Measurements from ENCODE around the gene PIK3R2. TPM values are rescaled to one million over a fixed set of nuclear protein-coding genes. Genes with fewer than 3 reads are reported as not detected.

Gene PIK3R2
- total RNA-seq, 4 donors from 2014 or later: 30.5 to 135 (median 31.2) TPM

- H3K4me1 ChIP-seq: peaks cover 14 to 27% (median 25%) of the 10 kb centered on the region in 4 donors
- TF ChIP-seq POLR2AphosphoS5 (IDR thresholded peaks at IDR 0.05) (no peak), POLR2A (IDR thresholded peaks at IDR 0.05) (no peak), EP300 (IDR thresholded peaks at IDR 0.05; ENCODE audit: low read depth) (no peak), CTCF (IDR thresholded peaks at IDR 0.05) (no peak)
- no peak overlapping the region for H3K27ac ChIP-seq
- no peak overlapping the region for H3K4me3 ChIP-seq
- WGBS, 2 donors (ENCODE audit: low coverage in 1 of 2): 92 to 94% methylated on average over 2 to 6 of the region's 6 CpGs
- peaks cover 0 to 6% (median 0%) of the 10 kb centered on the region in 4 donors for H3K36me3 ChIP-seq
- no peaks in the 10 kb centered on the region for H3K9me3 ChIP-seq
- in situ Hi-C loops (cut with MboI; ENCODE audit: low pct_ligation_motif_present in 1 of 4, low pct_unique_long_range_greater_than_20kb in 1 of 4, low sequenced_read_pairs in 3 of 4): no loop called here
- H3K27me3 ChIP-seq: no peaks in the 10 kb centered on the region
- no peak for DNase-seq
- intact Hi-C loops (cut with DNase I; ENCODE audit: low total_unique reads): no loop called here
Measured at GRCh38 chr19:18198374-18198773, 45.4 kb downstream of the PIK3R2 start.

- H3K36me3 ChIP-seq: peaks cover 0 to 6% (median 0%) of the 10 kb centered on the region in 4 donors
- in situ Hi-C loops (cut with MboI; ENCODE audit: low pct_ligation_motif_present in 1 of 4, low pct_unique_long_range_greater_than_20kb in 1 of 4, low sequenced_read_pairs in 3 of 4): loop anchor here in 1 of 4 donors (25.0 kb wide), 1 partner anchor 135 kb away; the partner anchor contains the start of gene PGPEP1
- peaks cover 0 to 27% (median 23%) of the 10 kb centered on the region in 4 donors for H3K4me1 ChIP-seq
- H3K4me3 ChIP-seq: no peak overlapping the region
- peak overlapping the region in 1 of 4 donors; percentile 90 for H3K27ac ChIP-seq
- 86% methylated on average over 24 of the region's 24 CpGs; no CpG with 5 or more reads in 1 of the 2 donors for WGBS, 2 donors (ENCODE audit: low coverage in 1 of 2)
- no peaks in the 10 kb centered on the region for H3K27me3 ChIP-seq
- no peaks in the 10 kb centered on the region for H3K9me3 ChIP-seq
- intact Hi-C loops (cut with DNase I; ENCODE audit: low total_unique reads): loop anchor here (10.0 kb wide), 1 partner anchor 212 kb away; the partner anchor contains the start of gene SSBP4
- no peak for DNase-seq
- TF ChIP-seq POLR2AphosphoS5 (IDR thresholded peaks at IDR 0.05) (no peak), CTCF (IDR thresholded peaks at IDR 0.05) (no peak), POLR2A (IDR thresholded peaks at IDR 0.05) (no peak), EP300 (IDR thresholded peaks at IDR 0.05; ENCODE audit: low read depth) (no peak)
Measured at GRCh38 chr19:18202397-18202777, 49.4 kb downstream of the PIK3R2 start.

- 4% methylated on average over 32 of the region's 32 CpGs; no CpG with 5 or more reads in 1 of the 2 donors for WGBS, 2 donors (ENCODE audit: low coverage in 1 of 2)
- intact Hi-C loops (cut with DNase I; ENCODE audit: low total_unique reads): loop anchor here (10.0 kb wide), 1 partner anchor 212 kb away; the partner anchor contains the start of gene SSBP4
- in situ Hi-C loops (cut with MboI; ENCODE audit: low pct_ligation_motif_present in 1 of 4, low pct_unique_long_range_greater_than_20kb in 1 of 4, low sequenced_read_pairs in 3 of 4): loop anchor here in 1 of 4 donors (25.0 kb wide), 1 partner anchor 134 kb away; the partner anchor contains the start of gene PGPEP1
- Histone ChIP-seq H3K27ac (peak overlapping the region in 3 of 4 donors; percentile 80 to 90 (median 88)), H3K27me3 (no peaks in the 10 kb centered on the region), H3K9me3 (no peaks in the 10 kb centered on the region), H3K4me3 (peak overlapping the region in 3 of 4 donors; percentile 66 to 76 (median 74)), H3K36me3 (peaks cover 0 to 6% (median 0%) of the 10 kb centered on the region in 4 donors), H3K4me1 (peaks cover 0 to 27% (median 23%) of the 10 kb centered on the region in 4 donors)
- TF ChIP-seq POLR2AphosphoS5 (IDR thresholded peaks at IDR 0.05) (no peak), CTCF (IDR thresholded peaks at IDR 0.05) (peak in 3 of 5 experiments; percentile 13 to 25 (median 19))
- DNase-seq: peak; percentile 35
Measured at GRCh38 chr19:18202778-18203407, 49.9 kb downstream of the PIK3R2 start.

GRCh38 chr19:18203408-18203862 is 50.5 kb downstream of the PIK3R2 start:
- no peaks in the 10 kb centered on the region for H3K9me3 ChIP-seq
- peaks cover 0 to 3% (median 0%) of the 10 kb centered on the region in 4 donors for H3K36me3 ChIP-seq
- WGBS, 2 donors (ENCODE audit: low coverage in 1 of 2): 0% methylated on average over 16 of the region's 38 CpGs; no CpG with 5 or more reads in 1 of the 2 donors
- H3K4me1 ChIP-seq: peaks cover 0 to 27% (median 23%) of the 10 kb centered on the region in 4 donors
- peak; percentile 58 for DNase-seq
- no peak for TF ChIP-seq POLR2AphosphoS5 (IDR thresholded peaks at IDR 0.05)
- TF ChIP-seq EP300 (IDR thresholded peaks at IDR 0.05; ENCODE audit: low read depth): no peak
- TF ChIP-seq POLR2A (IDR thresholded peaks at IDR 0.05): no peak
- TF ChIP-seq CTCF (IDR thresholded peaks at IDR 0.05): no peak
- in situ Hi-C loops (cut with MboI; ENCODE audit: low pct_ligation_motif_present in 1 of 4, low pct_unique_long_range_greater_than_20kb in 1 of 4, low sequenced_read_pairs in 3 of 4): loop anchor here in 1 of 4 donors (25.0 kb wide), 1 partner anchor 134 kb away; the partner anchor contains the start of gene PGPEP1
- intact Hi-C loops (cut with DNase I; ENCODE audit: low total_unique reads): loop anchor here (10.0 kb wide), 1 partner anchor 211 kb away; the partner anchor contains the start of gene SSBP4
- H3K27ac ChIP-seq: peak overlapping the region; percentile 79 to 90 (median 84)
- H3K4me3 ChIP-seq: peak overlapping the region; percentile 53 to 76 (median 70)
- peaks cover 4% of the 10 kb centered on the region for H3K27me3 ChIP-seq

Data from transverse colon (tissue), 4 donors.